Tibial nerve (tissue), 4 donors: ENCODE measurements around the gene FDXACB1.

Source experiments
- CTCF ChIP-seq, 5 experiments: fragments of 200-600 bp in 3 of 5; fragments of 450-650 bp in 2 of 5; sonication (generic) in 3 of 5; IDR thresholded peaks; one replicate each; pipeline ENCODE4 v1.5.1; 2016 to 2019; ENCODE audit warnings: antibody characterized with exemption in 5 of 5, mild to moderate bottlenecking in 3 of 5, moderate library complexity in 2 of 5
- EP300 ChIP-seq, 2 donors: sonication (generic); formaldehyde crosslinking; IDR thresholded peaks; one replicate each; pipeline ENCODE4 v1.6.1; 2017; ENCODE audit warnings: antibody characterized with exemption in 2 of 2, mild to moderate bottlenecking in 1 of 2

- TF ChIP-seq CTCF (IDR thresholded peaks at IDR 0.05) (no peak), EP300 (IDR thresholded peaks at IDR 0.05) (no peak)
These were observed 41.5 kb downstream of the FDXACB1 start for GRCh38 chr11:111837366-111837891.
